ENCODE measurements around the gene ARIH2. TPM values are rescaled to one million over a fixed set of nuclear protein-coding genes. Genes with fewer than 3 reads are reported as not detected.

Gene ARIH2
- total RNA-seq, 3 donors from 2014 or later = 70.7 to 111 (median 100.0) TPM

- H3K27ac ChIP-seq = no peak overlapping the region
- no peaks in the 10 kb centered on the region for H3K9me3 ChIP-seq
- H3K4me1 ChIP-seq = no peaks in the 10 kb centered on the region
- no peak for TF ChIP-seq POLR2AphosphoS5 (IDR thresholded peaks at IDR 0.05)
- TF ChIP-seq CTCF (IDR thresholded peaks at IDR 0.05) = no peak
- TF ChIP-seq POLR2A (IDR thresholded peaks at IDR 0.05) = no peak
- no peak for DNase-seq (ENCODE audit: low spot score in 2 of 2)
- intact Hi-C loops (cut with DNase I; ENCODE audit: low total_unique reads) = no loop called here
- no peaks in the 10 kb centered on the region for H3K36me3 ChIP-seq
- H3K27me3 ChIP-seq = no peaks in the 10 kb centered on the region
- H3K4me3 ChIP-seq = no peak overlapping the region
Observed at GRCh38 chr3:48962340-48962739, 43.7 kb downstream of the ARIH2 start.

- Histone ChIP-seq H3K4me1 (no peaks in the 10 kb centered on the region), H3K27me3 (no peaks in the 10 kb centered on the region), H3K27ac (no peak overlapping the region), H3K9me3 (no peaks in the 10 kb centered on the region), H3K36me3 (no peaks in the 10 kb centered on the region), H3K4me3 (no peak overlapping the region)
- DNase-seq (ENCODE audit: low spot score in 2 of 2) = no peak
- intact Hi-C loops (cut with DNase I; ENCODE audit: low total_unique reads) = no loop called here
- TF ChIP-seq POLR2AphosphoS5 (IDR thresholded peaks at IDR 0.05) = no peak
- TF ChIP-seq CTCF (IDR thresholded peaks at IDR 0.05) = no peak
- TF ChIP-seq POLR2A (IDR thresholded peaks at IDR 0.05) = no peak
Observed at GRCh38 chr3:48962939-48963338, 44.3 kb downstream of the ARIH2 start.

GRCh38 chr3:48963591-48963990 is 44.9 kb downstream of the ARIH2 start:
- Histone ChIP-seq H3K4me3 (no peak overlapping the region), H3K9me3 (no peaks in the 10 kb centered on the region), H3K36me3 (no peaks in the 10 kb centered on the region), H3K27ac (no peak overlapping the region), H3K4me1 (no peaks in the 10 kb centered on the region), H3K27me3 (no peaks in the 10 kb centered on the region)
- intact Hi-C loops (cut with DNase I; ENCODE audit: low total_unique reads) = no loop called here
- no peak for DNase-seq (ENCODE audit: low spot score in 2 of 2)
- TF ChIP-seq POLR2AphosphoS5 (IDR thresholded peaks at IDR 0.05) (no peak), CTCF (IDR thresholded peaks at IDR 0.05) (no peak), POLR2A (IDR thresholded peaks at IDR 0.05) (no peak)

GRCh38 chr3:48966367-48966766 is 47.7 kb downstream of the ARIH2 start:
- Histone ChIP-seq H3K27me3 (no peaks in the 10 kb centered on the region), H3K27ac (no peak overlapping the region), H3K4me3 (no peak overlapping the region), H3K4me1 (no peaks in the 10 kb centered on the region), H3K9me3 (no peaks in the 10 kb centered on the region), H3K36me3 (no peaks in the 10 kb centered on the region)
- no peak for DNase-seq (ENCODE audit: low spot score in 2 of 2)
- intact Hi-C loops (cut with DNase I; ENCODE audit: low total_unique reads) = no loop called here
- no peak for TF ChIP-seq POLR2AphosphoS5 (IDR thresholded peaks at IDR 0.05)

- Histone ChIP-seq H3K4me3 (no peak overlapping the region), H3K9me3 (no peaks in the 10 kb centered on the region), H3K36me3 (no peaks in the 10 kb centered on the region), H3K27ac (no peak overlapping the region), H3K4me1 (no peaks in the 10 kb centered on the region), H3K27me3 (no peaks in the 10 kb centered on the region)
- no peak for DNase-seq (ENCODE audit: low spot score in 2 of 2)
- no peak for TF ChIP-seq CTCF (IDR thresholded peaks at IDR 0.05)
- intact Hi-C loops (cut with DNase I; ENCODE audit: low total_unique reads) = no loop called here
Observed at GRCh38 chr3:48966876-48967361, 48.3 kb downstream of the ARIH2 start.

- TF ChIP-seq POLR2AphosphoS5 (IDR thresholded peaks at IDR 0.05) (no peak), CTCF (IDR thresholded peaks at IDR 0.05) (no peak), POLR2A (IDR thresholded peaks at IDR 0.05) (no peak)
- no peak for DNase-seq (ENCODE audit: low spot score in 2 of 2)
- H3K36me3 ChIP-seq = peaks cover 5% of the 10 kb centered on the region
Observed at GRCh38 chr3:48970586-48970985, 51.9 kb downstream of the ARIH2 start.

More at GRCh38 chr3:48970586-48970985, 51.9 kb downstream of the ARIH2 start:
- Histone ChIP-seq H3K4me1 (no peaks in the 10 kb centered on the region), H3K27me3 (no peaks in the 10 kb centered on the region), H3K27ac (no peak overlapping the region), H3K9me3 (no peaks in the 10 kb centered on the region), H3K4me3 (no peak overlapping the region)
- intact Hi-C loops (cut with DNase I; ENCODE audit: low total_unique reads) = no loop called here

Data from breast epithelium (tissue), 4 donors.